GM19193 (cell line): ENCODE measurements around the gene B3GNT7.
A peak's percentile ranks its signal among the peaks of the same experiment; 100 is the strongest.

Experiments used
- POLR2A ChIP-seq: IDR thresholded peaks from 4 replicates; pipeline ENCODE4 v1.6.1; 2011; ENCODE audit not compliant: insufficient read depth, insufficient read length; ENCODE audit errors: extremely low read depth

Gene B3GNT7

DNA sequence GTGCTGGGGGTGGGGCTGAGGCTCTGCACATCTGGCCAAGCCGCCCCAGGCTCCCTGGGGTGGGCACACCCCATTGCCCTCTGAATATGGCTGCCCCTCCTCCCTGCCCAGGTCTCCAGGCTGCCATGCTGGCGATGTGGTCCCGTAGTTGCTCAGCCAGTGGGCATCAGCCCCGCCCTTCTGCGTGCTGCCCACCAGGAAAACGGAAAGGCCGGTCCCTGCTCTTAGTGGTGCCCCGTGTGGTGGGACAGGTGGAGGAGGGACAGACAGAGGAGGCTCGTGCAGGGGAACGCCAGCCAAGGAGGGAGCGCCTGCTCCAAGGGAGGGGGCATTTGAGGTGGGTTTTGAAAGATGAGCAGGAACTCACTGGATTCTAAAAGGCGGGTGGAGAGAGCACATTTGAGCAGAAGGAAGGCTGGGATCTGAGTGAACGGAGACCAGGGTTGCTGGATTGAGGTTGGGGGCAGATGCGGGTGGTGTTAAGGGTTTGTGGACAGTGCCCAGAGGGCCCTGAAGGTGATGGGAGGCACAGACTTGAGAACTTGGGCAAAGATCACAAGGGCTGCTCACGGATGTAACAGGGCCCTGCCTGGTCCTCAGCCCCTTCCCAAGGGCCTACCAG is 6.7 kb upstream of the B3GNT7 start:
- no peak for TF ChIP-seq POLR2A

DNA sequence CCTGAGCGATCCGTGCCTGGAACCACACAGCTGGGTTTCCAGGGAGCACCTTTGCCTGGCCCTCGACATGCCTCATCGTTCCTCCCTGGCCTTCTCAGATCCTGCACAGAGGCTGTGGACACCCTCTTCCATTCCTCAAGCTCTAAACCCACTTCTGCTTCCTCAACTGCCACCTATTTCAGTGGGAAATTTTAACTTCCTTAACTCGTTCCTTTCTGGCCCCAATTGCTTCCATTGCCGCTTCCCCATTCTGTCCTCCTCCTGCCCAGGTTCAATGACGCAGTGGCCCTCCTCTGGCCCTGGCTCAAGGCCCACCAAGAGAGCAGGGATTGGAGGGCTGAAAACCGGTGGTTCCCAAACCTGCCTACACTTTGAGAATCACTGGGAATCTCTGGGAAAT is 4.8 kb upstream of the B3GNT7 start:
- no peak for TF ChIP-seq POLR2A

DNA sequence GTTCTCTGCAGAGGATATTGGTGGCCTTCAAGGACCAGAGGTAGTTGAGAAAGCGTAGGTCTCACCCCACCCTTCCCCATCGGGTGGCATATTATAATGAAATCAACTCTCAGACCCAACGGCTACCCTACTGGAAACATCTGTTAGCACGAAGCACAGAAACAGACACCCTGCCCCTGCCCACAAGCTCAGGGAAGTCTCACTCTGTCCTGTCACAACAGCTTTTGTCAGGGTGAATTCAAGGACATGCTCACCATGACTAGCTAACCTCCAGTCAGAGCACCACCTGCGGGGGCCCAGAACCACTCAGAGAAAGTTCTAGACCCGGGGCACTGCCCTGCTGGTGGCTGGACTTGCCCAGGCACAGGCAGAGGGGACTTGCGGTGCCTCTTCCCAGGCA is 3.5 kb upstream of the B3GNT7 start:
- peak; percentile 46 for TF ChIP-seq POLR2A

DNA sequence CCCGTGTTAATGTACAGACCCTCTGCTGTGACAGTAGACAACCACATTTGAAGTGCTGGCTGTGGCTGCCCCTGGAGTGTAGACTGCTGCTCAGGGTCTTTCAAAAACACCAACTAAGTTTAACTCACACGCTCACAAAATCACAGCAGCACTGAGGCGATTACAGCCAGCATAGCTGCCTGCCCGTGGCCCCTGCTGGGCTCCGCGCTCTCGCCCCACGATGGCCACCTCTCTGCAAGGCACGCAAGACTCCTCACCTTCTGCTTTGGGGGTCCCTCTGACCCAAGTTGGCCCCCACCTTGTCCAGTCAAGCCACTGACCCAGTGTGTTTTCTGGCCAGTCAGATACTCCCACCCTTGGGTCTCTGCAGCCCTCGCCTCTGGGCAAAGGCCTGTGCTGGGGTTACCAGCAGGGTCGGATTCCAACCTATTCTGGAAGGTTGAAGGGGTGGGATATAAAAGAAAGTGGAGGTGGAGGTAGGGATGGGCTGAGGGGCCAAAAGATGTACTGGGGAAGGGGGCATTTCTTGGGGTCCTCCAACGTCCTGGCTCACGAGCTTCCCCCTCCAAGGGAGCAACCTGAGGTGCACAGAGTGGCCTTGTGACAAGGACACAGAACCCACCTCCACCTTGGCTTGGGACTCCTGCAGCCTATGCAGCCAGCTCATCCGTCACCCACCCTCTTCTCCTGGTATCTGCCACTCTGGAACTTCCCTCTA is 2.9 kb upstream of the B3GNT7 start:
- no peak for TF ChIP-seq POLR2A

DNA sequence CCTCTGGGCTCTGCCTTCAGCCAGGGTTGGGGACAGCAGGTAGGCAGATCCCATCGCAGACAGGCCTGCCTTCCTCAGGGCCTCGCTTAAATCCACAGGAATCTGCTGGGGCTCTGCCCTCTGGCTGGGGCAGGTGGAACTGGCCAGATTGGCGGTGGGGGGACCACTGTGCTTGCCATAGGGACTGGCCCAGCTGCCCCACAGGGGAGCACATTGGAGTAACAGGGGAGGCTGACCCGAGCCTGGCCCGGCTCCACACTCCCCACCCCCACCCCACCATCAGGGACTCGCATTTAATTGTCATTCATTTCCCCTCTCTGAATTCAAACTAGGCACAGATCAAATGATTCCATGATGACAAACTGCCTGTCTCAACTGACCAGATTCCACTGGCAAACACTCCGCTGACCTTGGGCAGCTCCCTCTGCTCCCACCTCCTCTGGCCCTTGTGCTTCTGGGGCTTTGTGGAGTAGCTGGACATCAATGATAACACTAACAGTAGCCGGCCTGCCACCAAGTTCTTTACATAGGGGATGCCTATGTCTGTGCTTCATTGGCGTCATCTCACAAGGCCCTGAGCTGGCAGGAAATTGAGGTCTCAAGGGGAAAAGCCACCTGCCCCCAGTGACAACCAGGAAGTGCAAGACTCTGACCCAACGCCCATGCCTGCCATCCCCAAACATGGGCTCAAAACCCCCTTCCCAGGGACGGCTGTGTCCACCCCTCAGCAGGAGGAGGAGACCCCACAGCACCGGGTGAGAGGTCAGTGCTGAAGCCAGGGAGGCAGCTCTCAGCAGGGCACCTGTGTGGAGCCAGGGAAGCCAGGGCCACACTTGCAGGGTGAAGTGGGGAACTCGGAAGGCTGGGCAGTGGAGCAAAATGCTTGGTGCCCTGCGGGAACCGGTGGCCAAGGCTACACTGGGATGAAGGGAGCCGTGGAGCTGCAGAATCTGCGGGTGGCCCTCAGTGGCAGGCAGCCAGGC is 2.1 kb upstream of the B3GNT7 start:
- peak; percentile 57 for TF ChIP-seq POLR2A

DNA sequence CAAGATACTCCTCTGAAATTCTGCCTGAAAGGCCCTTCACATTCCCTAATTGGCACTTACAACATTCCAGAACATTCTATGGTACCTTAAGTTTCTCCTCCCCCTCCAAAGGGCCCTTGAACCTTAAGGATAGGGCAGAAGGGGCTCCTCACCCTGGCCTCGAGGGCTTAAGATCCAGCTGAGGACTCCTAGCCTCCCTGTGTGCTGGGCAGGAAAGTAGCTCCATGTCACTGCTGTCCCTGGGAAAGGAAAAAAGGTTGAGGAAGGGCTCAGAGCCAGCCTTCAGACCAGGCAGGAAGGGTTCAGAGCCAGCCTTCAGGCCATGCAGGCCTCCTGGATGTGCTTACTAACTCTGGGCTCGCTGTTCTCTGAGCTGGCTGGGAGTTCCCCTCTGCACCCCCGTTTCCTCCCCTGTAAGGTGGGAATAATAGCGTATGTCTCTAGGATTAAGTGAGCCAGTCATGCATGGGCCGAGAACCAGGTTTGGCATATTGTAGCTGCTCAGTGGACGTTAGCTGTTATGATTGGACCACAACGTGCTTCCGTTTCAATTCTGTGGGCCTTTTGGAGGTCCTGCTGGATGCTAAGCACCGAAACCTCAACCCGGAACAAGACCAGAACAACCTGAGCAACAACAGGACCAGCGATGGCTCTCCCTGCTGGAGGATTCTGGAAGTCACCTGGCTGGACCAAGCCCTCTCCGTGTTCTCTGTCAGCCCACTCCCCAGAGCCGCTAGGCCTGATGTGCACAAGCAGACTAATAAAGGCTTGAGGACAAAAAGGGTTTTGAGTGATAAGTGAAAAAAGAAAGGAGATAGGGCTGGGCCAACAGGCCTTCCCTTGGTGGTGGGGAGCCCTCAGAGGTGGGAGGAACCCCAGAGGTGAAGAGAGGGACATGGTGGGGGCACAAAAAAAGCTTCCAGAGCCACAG is 1.0 kb upstream of the B3GNT7 start:
- peak; percentile 80 for TF ChIP-seq POLR2A

DNA sequence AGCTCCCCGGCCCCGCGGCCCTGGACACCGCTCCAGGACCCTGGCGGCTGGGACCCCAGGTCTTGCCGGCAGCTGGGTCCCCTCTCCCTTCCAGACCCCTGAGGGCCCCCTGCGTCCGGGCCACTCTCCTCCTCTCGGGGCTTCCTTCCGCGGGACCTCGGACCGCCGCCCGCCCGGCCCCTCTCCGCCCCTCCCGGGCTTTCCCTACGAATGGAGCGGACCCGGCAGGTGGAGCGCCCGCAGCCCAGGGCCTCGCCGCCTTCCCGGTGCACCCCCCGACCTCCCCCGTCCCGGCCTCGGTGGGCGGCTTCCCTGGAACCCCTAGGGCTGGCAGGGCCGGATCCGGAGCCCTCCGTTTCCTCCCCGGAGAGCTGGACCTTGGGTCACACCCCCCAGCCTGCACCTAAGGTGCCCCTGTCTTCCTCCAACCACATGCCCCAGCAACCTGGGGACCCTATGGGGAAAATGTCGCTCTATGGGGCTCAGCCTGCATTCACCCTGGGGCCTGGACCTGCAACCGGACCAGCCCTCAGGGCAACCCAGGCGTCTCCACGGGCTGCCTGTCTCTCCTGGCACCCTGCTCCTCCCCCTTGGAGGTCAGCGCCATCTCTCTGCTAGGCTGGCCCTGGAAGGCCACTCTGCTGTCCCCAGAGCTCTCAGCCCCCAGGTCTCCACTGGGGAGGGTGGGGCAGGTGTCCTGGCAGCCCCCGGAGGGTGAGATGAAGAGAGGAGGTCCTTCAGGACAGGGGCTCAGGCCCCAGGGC is 730 bp downstream of the B3GNT7 start:
- no peak for TF ChIP-seq POLR2A

DNA sequence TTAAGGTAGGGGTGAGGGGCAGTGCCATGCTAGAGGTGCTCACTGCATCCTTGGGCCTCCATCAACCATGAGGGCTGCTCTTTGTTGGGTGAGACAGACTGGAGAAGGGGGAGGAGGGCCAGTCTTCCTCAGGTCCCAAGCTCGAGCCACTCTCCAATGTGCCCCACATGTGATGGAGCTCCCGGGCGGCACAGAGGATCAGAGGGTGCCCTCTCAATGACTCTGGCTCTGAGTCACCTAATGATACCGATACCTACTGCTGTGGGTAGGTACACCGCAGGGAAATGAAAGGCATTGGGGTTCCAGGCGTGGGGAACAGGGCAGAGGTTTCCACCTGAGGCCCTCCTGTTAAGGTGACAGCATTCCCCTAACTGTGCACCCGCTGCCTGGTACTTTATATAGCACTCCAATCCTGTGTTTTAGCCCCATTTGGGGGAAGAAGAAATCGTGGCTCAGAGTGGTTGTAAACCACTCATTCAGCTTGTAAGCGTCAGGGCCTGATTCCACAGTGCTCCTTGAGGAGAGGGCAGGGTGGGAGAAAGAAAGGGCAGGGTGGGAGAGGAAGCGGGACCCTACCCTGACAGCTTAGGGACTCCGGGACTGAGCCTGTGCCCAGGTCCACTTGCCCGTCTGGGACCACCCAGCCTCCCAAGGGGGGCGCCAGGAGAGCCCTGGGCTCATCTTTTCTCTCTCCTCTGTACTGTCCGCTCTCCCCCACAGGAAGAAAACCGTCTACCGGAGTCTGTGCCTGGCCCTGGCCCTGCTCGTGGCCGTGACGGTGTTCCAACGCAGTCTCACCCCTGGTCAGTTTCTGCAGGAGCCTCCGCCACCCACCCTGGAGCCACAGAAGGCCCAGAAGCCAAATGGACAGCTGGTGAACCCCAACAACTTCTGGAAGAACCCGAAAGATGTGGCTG is 1.8 kb downstream of the B3GNT7 start:
- no peak for TF ChIP-seq POLR2A

DNA sequence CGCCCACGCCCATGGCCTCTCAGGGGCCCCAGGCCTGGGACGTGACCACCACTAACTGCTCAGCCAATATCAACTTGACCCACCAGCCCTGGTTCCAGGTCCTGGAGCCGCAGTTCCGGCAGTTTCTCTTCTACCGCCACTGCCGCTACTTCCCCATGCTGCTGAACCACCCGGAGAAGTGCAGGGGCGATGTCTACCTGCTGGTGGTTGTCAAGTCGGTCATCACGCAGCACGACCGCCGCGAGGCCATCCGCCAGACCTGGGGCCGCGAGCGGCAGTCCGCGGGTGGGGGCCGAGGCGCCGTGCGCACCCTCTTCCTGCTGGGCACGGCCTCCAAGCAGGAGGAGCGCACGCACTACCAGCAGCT is 2.4 kb downstream of the B3GNT7 start:
- no peak for TF ChIP-seq POLR2A

DNA sequence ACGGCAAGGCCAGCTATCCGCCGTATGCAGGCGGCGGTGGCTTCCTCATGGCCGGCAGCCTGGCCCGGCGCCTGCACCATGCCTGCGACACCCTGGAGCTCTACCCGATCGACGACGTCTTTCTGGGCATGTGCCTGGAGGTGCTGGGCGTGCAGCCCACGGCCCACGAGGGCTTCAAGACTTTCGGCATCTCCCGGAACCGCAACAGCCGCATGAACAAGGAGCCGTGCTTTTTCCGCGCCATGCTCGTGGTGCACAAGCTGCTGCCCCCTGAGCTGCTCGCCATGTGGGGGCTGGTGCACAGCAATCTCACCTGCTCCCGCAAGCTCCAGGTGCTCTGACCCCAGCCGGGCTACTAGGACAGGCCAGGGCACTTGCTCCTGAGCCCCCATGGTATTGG is 3.1 kb downstream of the B3GNT7 start:
- TF ChIP-seq POLR2A, result no peak

DNA sequence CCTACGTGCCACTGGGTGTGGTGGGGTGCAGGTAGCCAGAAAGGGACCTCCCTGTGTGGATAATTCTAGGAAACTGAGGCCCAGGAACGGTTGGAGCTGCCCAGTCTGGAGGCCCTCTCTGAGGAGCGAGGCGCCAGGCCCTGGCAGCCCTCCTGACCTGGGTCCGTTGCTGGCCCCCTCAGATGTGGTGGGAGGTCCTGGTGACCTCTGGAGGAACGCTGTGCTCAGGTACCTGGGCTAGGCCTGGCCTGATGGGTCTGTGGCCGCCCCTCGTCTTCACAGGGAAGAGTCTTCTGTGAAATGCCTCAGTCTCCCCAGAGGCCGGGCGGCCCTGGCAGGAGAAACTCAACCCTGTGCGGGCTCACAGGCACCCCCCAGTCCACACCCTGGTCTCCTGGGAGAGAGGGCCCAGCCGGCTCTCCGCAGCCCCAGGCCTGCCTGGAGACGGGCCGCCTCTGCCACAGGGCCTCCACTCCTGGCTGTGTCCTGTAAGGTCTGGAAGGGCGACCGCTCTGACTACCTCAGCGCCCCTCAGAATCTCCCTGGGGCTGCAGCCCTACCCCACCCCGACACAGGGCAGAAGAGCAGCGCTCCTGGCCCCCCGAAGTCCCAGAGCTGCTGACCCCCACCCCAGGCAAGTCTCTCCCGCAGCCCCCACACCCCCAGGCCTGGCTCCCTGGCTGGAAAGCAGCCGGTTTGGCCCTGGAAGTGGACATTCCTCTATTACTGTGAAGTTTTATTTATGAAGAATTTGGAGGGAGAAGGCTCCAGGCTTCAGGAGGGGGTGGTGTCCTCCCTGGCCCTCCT is 3.7 kb downstream of the B3GNT7 start:
- TF ChIP-seq POLR2A, result no peak

DNA sequence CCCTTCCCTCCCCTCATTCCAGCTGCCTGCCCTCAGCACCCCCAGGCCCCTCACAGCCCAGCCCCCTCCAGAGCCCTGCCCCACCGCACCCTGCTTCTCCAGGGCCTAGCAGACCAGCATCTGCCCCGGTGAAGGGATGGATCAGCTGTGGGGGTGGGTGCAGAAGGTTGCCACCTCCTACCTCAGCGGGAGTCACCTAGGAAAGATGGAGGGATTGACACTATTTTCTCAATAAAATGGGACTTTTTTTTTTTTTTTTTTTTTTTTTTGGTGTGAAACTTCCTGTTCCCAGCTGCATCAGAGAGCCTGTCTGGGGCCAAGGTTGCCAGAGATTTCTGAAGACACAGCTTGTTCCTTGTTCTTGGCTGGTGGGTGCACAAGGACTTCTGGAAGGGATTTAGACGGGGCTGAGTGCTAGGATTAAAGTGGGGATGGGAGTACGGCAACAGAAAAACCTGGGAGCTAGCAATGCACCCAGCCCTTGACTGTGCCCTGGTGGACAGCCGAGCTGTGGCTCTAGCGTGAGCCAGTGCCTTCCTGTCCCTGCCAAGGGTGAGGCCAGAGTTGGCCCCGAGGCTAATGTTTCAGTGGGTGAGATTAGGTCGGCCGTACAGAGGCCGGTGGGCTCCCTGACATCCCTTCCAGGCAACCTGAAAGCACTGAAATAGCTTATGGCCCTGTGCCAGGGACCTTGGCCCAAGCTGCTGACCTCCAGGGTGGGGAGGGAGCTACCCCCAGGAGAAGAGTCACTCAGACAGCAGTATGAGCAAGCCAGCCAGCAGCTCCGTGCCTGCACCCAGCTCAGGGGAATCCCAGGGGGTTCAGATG is 4.6 kb downstream of the B3GNT7 start:
- no peak for TF ChIP-seq POLR2A

DNA sequence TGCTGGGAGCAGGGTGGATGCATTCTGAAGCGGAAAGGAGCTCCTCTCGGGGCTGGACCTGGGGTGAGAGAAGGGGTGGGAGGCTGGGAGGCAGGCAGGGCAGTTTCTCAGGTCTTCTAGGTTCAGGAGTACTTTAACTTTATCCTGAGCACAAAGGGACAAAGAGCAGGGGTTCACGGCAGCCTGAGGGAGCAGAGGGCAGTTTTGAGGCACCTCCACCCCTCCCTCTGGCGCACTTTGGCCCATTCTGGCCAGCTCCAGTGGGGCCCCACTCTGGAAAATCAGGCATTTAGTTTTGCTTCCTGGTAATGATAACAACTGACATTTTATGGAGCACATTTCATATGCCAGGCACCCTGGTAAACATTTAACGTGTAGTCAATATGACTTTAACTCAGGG is 14.3 kb downstream of the B3GNT7 start:
- TF ChIP-seq POLR2A, result no peak
